HG02938 (cell line): ENCODE data around the gene TRAPPC12.
"Not testable (repeated sequence)": the region's sequence is repeated elsewhere in the genome, so short reads cannot be mapped to it uniquely, and the experiment has no call there.

Experiments used
- ATAC-seq: cut with Tn5 transposase; IDR thresholded peaks from one replicate; pipeline ENCODE4 v1.9.1; 2021; ENCODE audit warnings: mild to moderate bottlenecking, moderate library complexity; ENCODE audit not compliant: unreplicated experiment

The TRAPPC12 gene

GRCh38 chr2:3430740-3431490, 51.4 kb downstream of the TRAPPC12 start:
- no peak for ATAC-seq

- no peak for ATAC-seq
These were observed 52.6 kb downstream of the TRAPPC12 start for GRCh38 chr2:3432067-3432466.

- ATAC-seq, result no peak
These were observed 53.3 kb downstream of the TRAPPC12 start for GRCh38 chr2:3432693-3433338.

- ATAC-seq, result no peak
These were observed 53.8 kb downstream of the TRAPPC12 start for GRCh38 chr2:3433339-3433699.

- ATAC-seq, result no peak
These were observed 54.4 kb downstream of the TRAPPC12 start for GRCh38 chr2:3433776-3434400.

GRCh38 chr2:3434654-3435053, 55.2 kb downstream of the TRAPPC12 start:
- ATAC-seq, result no peak

- no peak for ATAC-seq
These were observed 56.0 kb downstream of the TRAPPC12 start for GRCh38 chr2:3435445-3435844.

GRCh38 chr2:3440477-3440876, 61.0 kb downstream of the TRAPPC12 start:
- no peak for ATAC-seq

GRCh38 chr2:3441465-3441864, 62.0 kb downstream of the TRAPPC12 start:
- ATAC-seq, result no peak

GRCh38 chr2:3442185-3442584, 62.7 kb downstream of the TRAPPC12 start:
- ATAC-seq, result no peak

- ATAC-seq, result no peak
These were observed 63.6 kb downstream of the TRAPPC12 start for GRCh38 chr2:3443083-3443482.

- ATAC-seq, result no peak
These were observed 64.1 kb downstream of the TRAPPC12 start for GRCh38 chr2:3443506-3444084.

- ATAC-seq, result no peak
These were observed 66.4 kb downstream of the TRAPPC12 start for GRCh38 chr2:3445891-3446290.

- ATAC-seq, result no peak
These were observed 66.9 kb downstream of the TRAPPC12 start for GRCh38 chr2:3446381-3446780.

- not testable (repeated sequence) for ATAC-seq
These were observed 67.7 kb downstream of the TRAPPC12 start for GRCh38 chr2:3447186-3447585.

- no peak for ATAC-seq
These were observed 68.4 kb downstream of the TRAPPC12 start for GRCh38 chr2:3447789-3448317.

- ATAC-seq, result not testable (repeated sequence)
These were observed 69.0 kb downstream of the TRAPPC12 start for GRCh38 chr2:3448441-3448911.

- no peak for ATAC-seq
These were observed 69.6 kb downstream of the TRAPPC12 start for GRCh38 chr2:3449086-3449485.

- ATAC-seq, result no peak
These were observed 70.4 kb downstream of the TRAPPC12 start for GRCh38 chr2:3449936-3450335.

- no peak for ATAC-seq
These were observed 71.0 kb downstream of the TRAPPC12 start for GRCh38 chr2:3450385-3451010.

- ATAC-seq, result no peak
These were observed 71.7 kb downstream of the TRAPPC12 start for GRCh38 chr2:3451169-3451568.
